ENCODE data around the gene STAG3.
"Not testable (repeated sequence)": the region's sequence is repeated elsewhere in the genome, so short reads cannot be mapped to it uniquely, and the experiment has no call there.

Gene STAG3

DNA sequence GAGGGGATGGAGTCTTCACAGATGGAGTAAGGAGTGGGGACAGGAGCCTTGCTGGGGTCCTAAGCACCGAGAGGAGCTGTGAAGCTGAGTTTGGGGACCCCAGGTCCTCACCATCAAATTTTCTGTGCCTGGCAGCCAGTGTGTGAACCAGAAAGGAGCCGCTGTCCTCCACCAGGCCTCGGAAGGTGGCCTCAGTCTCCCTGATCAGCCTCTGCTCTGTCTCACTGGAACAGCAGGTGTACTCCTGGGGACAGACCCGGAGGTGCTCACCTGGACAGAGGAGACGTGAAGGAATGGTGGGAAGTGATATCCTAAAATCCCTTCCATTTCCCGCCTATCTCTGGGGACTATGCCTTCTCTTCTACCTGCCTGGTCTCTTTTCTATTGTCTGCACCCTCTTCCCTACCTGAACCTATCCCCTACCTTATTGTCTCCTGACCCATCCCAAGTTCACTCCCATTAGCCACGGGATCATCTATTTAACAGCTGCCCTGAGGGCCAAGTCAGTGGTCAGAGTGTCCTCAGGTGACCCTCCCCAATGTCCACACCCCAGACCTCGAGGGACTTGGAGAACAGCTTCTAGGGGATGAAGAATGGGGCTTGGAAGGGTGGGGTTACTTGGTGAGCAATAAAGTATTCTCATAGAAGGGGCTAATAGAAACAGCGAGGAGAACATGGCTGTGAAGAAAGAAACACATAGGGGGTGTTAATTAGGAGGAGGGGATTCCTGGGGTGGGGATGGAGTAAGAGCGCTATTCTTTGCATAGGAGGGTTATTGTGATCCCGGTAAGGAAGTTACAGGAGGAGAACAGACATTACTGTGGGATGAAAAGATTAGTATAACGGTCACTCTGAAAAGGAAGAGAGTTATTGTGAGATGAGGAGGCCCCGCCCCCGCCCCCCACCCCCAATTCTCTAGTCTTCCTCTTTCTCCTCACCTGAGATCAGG, 1.3 kb upstream of the STAG3 start:
- no peak for DNase-seq

DNA sequence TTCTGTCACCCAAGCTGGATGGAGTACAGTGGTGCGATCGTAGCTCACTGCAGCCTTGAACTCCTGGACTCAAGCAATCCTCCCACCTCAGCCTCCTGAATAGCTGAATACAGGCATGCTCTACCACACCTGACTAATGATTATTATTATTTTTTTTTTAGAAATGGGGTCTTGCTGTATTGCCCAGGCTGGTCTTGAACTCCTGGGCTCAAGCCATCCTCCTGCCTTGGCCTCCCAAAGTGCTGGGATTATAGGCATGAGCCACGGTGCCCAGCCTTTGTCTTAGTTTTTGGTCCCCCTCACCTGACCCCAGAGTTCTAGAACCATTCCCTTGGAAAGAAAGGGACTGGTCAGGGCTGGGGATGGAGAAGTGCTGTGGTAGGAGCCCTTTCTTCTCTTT, 2.4 kb downstream of the STAG3 start:
- DNase-seq = not testable (repeated sequence)

DNA sequence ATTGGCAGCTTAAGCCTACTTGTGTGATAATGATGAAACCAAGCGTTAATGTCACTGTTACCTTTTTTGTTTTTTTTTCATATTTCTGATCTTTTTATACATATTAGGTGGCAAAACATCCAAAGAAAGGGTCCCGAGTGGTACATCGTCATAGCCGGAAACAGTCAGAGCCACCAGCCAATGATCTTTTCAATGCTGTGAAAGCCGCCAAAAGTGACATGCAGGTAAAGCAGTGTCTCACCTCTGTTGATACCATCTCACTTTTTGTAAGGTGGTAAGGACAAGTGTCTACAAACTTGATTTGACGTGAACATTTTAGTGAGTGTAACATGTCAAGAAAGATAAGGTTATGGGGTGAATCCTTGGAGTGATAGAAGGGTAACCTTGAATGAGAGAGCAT, 4.9 kb downstream of the STAG3 start:
- not testable (repeated sequence) for DNase-seq

DNA sequence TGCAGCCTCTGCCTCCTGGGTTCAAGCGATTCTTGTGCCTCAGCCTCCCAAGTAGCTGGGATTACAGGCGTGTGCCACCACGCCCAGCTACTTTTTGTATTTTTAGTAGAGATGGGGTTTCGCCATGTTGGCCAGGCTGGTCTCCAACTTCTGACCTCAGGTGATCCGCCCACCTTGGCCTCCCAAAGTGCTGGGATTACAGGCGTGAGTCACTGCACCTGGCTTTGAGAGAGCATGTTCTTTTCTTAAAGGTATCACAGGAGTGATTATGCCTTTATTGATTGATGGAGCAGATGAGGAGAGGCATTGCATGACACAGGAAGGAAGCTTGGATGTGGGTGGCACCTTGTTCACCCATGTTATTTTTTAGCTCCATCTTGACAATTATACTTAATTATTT, 5.4 kb downstream of the STAG3 start:
- DNase-seq = not testable (repeated sequence)

DNA sequence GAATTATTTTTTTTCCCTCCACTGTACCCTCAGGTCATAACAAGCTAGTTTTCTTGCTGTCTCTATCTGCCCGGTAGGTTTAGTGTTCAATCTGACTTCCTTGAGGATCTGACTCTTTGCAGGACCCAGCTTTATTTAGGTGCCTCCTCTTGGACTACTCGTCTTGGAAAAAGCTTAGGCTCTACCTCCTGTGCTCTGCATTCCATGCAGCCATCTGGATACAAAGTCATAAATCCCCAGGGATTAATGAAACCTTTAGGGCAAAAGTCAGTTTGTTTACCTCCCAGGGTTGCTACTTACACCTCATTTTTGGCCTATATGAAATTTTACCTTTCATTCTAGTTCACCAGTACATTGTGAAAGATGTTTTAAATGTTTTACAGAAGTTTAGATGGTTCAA, 8.0 kb downstream of the STAG3 start:
- DNase-seq = no peak

DNA sequence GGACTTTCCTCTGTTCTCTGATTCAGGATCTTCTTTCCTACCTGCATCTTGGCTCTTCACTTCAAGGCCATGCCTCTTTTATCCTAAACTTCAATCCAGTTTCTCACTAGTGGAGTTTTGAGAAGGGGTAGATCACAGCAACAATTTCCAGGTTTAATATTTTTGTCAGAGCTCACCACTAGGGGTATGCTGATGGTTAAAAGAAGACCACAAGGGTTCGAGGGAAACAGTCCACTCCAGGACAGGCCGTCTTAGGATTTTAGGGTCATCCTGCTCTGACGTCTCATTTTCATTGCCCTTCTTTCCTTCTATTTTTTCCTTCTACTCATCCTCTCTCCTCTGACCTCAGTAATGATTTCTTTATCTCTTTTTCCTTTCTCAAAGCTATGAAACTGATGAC, 11.3 kb downstream of the STAG3 start:
- DNase-seq = no peak

DNA sequence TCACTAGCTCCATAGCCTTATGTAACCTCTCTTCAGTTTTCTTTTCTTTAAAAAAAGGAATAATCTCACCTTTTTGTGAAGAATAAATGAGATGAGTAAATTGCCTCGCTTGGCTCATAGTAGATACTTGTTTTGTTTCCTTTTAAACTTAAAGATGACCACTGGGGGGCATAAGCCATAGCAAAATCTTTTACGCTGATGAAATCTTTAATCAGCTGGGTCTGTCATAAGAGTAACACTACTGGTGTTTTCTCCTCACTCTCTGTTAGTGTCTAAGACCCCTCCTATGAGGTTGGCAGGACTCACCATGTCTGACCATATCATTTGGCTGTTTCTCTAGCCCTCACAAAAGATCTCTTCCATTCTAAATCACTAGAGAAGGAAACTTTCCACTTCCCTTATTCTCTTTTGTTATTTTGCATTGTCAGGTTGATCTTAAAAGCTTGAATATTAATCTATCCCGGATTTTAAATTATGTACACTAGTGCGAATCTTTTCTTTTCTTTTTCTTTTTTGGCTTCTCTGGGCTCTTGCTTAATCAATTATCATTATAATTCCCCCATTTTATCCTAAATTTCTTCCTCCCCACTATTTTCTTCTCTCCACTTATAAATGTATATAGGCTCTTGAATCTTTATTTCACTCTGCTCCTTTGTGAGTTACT, 12.5 kb downstream of the STAG3 start:
- DNase-seq = peak; percentile 67

DNA sequence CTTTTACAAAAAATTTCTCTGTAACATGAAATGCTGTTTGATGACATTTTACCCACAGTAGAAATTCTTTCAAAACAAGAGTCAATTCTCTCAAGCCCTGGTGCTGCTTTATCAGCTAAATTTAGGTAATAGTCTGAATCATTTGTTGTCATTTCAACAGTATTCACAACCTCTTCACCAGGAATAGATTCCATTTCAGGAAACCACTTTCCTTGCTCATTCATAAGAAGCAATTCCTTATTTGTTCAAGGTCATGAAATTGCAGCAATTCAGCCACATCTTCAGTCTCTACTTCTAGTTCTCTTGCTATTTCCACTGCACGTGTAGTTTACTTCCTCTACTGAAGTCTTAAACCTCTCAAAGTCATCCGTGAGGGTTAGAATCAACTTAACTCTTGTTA, 14.1 kb downstream of the STAG3 start:
- DNase-seq = peak; percentile 58

DNA sequence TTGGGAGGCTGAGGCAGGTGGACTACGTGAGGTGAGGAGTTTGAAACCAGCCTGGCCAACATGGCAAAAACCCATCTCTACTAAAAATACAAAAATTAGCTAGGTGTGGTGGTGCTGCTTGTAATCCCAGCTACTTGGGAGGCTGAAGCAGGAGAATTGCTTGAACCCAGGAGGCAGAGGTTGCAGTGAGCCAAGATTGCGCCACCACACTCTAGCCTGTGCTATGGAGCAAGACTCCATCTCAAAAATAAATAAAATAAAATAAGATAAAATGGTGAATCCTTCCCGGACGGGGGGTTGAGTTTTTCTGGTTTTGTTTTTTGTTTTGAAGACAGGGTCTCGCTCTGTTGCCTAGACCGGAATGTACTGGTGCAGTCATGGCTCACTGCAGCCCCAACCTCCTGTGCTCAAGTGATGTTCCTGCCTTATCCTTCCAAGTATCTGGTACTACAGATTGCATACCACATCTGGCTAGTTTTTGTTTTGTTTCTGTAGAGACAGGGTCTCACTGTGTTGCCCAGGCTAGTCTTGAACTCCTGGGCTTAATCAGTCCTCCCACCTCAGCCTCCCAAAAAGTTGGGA, 14.7 kb downstream of the STAG3 start:
- not testable (repeated sequence) for DNase-seq

DNA sequence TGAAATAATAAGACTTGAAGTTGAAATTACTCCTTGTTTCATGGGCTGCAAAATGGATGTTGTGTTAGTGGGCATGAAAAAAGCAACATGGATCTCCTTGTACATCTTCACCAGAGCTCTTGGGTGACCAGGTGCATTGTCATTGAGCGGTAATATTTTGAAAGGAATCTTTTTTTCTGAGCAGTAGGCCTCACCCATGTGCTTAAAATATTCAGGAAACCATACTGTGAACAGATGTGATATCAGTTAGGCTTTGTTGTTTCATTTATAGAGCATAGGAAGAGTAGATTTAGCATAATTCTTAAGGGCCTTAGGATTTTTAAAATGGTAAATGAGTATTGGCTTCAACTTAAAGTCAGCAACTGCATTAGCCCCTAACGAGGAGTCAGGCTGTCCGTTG, 15.3 kb downstream of the STAG3 start:
- DNase-seq = no peak

DNA sequence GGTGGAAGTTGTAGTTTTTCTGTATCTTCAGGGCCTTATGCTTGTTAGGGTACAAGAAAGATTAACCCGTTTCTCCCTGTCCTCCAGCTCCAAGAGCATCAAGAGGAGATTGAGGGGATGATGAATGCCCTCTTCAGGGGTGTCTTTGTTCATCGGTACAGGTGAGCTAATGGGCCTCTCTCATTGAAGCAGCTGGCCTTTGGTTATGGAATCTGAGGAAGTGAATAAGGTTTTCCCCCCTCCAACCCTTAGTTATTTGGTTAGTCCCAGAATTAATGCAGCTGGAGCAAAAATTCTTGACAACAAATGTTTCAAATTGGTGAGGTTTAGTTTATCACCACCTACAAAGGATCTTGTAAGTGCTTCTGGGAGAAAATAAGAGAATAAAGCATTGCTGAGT, 17.5 kb downstream of the STAG3 start:
- DNase-seq = no peak

DNA sequence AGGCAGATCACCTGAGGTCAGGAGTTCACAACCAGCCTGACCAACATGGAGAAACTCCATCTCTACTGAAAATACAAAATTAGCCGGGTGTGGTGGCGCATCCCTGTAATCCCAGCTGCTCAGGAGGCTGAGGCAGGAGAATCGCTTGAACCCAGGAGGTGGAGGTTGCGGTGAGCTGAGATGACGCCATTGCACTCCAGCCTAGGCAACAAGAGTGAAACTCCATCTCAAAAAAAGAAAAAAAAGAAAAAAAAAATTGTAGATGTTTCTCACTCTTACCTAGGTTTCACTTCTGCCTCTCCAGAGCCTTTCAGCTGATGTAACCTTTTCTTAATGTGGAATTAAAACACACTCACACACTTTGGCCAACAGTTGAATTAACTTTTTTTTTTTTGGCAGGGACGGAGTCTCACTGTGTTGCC, 18.2 kb downstream of the STAG3 start:
- DNase-seq = not testable (repeated sequence)

DNA sequence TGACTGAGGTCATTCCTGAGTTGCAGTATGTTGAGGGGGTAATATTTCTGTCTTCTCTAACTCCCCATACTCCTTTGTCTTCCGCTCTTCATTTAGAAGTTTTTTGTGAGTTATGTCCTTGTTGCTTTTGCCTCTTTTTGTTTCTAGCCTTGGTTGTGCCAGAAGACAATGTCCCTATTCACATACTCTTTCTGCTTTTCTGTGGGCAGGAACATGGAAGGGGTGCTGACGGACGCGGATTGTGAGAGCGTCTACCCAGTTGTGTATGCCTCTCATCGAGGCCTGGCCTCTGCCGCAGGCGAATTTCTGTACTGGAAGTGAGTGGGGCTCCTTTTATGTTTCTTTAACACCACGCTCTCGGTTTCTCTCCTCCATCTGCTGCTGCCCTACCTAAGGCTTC, 20.5 kb downstream of the STAG3 start:
- DNase-seq = no peak

DNA sequence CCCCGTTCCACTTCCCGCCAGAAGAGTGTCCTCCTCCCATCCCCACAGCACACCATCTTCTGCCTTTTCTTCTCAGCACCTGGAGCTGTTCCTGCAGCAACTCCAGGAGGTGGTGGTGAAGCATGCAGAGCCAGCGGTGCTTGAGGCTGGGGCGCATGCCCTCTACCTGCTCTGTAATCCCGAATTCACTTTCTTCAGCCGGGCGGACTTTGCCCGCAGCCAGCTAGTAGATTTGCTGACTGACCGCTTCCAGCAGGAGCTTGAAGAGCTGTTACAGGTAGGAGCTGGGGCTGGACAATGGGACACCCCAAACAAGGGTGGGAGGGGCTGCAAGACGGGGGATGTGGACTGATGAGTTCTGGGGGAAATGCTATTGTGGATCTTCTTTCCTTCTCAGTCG, 23.0 kb downstream of the STAG3 start:
- DNase-seq = no peak

DNA sequence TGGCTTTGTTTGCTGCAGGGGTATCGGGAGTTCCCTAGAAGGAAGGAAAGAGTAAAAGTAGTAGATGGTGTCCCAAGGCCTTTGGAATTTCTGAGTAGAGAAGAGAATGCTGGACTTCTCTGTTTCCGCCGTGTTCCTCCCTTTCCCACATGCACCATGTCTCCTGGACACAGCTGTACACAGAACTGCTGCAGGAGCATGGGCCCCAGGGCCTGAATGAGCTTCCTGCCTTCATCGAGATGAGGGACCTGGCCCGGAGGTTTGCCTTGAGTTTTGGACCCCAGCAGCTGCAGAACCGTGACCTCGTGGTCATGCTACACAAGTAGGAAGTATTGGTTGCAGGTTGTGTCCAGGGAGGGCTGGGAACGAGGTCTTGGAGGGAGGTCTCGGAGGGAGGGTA, 26.7 kb downstream of the STAG3 start:
- DNase-seq = no peak

DNA sequence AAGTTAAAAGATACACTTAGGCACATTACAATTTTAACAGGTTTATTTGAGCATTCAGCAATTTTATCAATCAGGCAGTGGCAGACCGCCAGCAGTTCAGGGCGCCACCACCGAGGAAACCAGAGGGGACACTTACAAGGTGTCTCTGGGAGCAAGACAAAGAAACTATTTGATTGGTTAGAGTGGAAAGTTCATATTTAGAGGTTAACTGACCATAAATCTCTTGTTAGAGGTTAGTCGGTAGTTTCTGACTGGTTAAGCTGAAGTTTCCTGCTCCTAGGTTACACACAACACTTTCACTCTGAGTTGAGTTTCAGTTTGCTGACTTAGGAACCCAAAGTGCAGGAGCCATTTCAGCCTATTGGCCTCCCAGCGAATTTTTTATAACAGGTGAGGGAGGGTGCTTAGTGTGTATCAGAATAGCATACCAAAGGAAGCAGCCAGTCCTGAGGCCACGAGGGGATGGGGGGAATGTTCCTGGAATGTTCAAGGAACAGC, 31.2 kb downstream of the STAG3 start:
- no peak for DNase-seq

DNA sequence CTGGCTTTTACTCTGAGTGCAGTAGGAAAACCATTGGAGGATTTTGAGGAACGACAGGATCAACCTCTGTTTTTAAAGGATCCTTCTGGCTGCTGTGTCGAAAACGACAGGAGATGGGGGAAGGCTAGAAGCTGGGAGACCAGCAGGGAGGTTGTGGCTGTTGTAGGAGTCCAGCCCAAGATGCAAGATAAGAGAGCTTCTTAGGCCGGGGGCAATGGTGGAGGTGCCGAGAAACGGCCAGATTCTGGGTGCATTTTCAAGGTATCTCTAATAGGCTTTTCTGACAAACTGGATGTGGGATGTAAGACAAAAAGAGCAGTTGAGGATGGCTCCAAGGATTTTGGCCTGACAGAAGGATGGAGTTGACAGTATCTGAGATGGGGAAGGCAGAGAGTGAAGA, 31.8 kb downstream of the STAG3 start:
- DNase-seq = no peak

DNA sequence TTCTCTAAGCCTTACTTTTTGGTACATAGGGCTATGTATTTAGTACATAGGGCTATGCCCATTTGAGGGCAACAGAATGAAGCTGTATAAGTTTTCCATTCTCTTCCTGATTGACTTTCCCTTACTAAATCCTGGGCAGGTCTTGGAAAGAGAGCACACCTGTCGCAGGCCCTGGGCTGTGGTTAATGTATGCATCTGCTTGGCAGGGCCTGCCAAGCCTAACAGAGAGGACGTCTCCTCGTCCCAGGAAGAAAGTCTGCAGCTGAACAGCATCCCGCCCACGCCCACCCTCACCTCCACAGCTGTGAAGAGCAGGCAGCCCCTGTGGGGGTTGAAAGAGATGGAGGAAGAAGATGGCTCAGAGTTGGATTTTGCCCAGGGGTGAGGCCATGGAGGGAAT, 33.1 kb downstream of the STAG3 start:
- no peak for DNase-seq

DNA sequence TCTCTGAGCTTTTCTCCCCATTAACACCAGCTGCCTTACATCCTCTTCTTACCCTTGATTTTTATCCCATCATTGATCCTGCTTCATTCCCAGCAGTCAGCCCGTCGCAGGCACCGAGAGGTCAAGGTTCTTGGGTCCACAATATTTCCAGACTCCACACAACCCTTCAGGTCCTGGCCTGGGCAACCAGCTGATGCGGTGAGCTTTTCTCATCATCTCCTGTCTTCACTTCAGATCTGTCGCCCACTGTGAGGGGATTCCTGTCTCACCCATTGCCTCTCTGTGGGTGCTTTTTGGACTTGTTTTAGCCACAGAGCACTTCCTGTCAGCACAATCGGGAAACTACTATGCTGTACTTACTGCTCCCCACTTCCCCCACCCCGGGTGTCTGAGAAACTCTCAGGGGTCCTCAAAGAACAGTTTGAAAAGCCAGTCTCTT, 33.6 kb downstream of the STAG3 start:
- no peak for DNase-seq

DNA sequence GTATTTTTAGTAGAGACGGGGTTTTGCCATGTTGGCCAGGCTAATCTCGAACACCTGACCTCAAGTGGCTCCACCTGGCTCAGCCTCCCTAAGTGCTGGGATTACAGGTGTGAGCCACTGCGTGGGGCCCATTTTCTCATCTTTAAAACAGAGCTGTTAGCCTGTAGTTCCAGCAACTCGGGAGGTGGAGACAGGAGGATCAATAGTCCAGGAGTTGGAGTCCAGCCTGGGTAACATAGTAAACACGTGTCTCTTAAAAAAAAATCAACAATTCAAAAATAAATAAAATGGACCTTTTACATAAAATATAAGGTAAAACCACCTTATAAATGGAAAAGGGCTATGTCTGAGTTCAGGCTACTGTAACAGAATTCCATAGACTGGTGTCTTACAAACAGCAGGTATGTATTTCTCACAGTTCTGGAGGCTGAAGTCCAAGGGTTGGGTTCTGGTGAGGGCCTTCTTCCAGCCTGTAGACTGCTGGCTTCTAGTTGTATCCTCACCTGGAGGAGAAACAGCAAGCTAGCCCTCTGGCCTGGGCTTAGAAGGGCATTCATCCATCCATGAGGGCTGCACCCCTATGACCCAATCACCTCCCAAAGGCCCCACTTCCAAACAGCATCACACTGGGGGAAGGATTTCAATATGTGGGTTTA, 35.0 kb downstream of the STAG3 start:
- no peak for DNase-seq

DNA sequence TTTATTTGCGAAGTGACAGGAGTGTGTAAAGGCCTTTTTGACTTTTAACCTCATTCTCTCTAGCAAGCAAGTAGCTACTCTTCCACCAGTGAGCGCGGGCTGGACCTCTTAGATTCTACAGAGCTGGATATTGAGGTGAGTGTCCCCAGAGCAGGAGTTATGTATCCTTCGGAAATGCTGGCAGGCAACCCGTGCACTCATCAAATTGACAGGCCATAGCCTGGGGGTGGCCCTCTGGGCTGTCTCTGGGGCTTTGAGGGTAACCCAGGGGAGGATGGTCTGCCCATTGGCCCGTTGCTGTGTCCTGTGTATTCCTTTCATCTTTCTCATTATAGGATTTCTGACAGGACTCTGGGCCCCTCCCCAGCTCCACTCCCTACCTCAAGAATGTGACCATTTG, 36.0 kb downstream of the STAG3 start:
- no peak for DNase-seq

DNA sequence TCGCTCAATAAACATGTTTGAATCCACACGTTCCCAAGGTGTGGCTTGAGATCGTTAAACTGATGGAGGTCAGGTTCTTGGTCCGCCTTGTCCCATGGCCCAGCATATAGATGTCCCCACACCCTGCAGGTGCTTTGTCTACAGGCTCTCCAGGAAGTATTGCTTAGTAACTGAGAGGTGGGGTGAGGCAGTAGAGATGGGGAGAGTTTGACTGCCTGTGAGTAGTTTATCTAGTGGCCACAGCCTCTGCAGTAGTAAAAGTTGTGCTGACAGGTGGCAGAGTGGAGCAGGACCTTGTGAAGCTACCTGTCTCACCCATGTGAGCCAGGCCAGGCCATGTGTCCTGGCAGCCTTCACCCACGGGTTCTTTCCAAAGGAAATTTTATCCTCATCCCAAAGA, 36.6 kb downstream of the STAG3 start:
- not testable (repeated sequence) for DNase-seq

DNA sequence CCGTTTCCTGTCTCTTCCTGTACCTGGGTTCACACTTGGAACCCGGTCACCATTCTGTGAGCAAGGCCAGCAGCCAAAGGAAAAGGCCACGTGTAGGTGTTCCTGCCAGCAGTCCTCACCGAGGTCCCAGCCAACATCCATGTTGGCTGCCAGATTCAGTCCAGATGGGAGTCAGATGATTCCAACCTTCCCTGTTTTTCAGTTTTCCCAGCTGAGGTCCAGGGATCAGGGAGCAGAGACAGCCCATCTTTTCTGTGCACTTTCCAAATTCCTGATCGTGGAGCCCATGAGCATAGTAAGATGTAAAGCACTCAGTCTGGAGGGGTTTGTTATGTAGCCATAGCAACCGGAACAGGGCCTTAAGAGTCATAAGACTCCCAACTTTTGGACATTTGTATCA, 38.2 kb downstream of the STAG3 start:
- DNase-seq = peak; percentile 29
